Rectal smooth muscle tissue (tissue), 1 donor: ENCODE measurements around the gene FCHSD2.
"Not testable (repeated sequence)": the region's sequence is repeated elsewhere in the genome, so short reads cannot be mapped to it uniquely, and the experiment has no call there.

Experiments
- H3K27ac ChIP-seq: one replicate; pipeline ENCODE4 v1.7.0; 2013; ENCODE audit warnings: low read depth, low read length, inconsistent platforms
- H3K27me3 ChIP-seq: one replicate; pipeline ENCODE4 v1.7.0; 2013; ENCODE audit warnings: low read length; ENCODE audit not compliant: control insufficient read depth, insufficient read depth
- H3K36me3 ChIP-seq: one replicate; pipeline ENCODE4 v1.7.0; 2013; ENCODE audit warnings: low read length; ENCODE audit not compliant: control insufficient read depth, insufficient read depth
- H3K4me1 ChIP-seq: one replicate; pipeline ENCODE4 v1.7.0; 2013; ENCODE audit warnings: low read length; ENCODE audit not compliant: control insufficient read depth, insufficient read depth
- H3K4me3 ChIP-seq: one replicate; pipeline ENCODE4 v1.7.0; 2013; ENCODE audit warnings: low read length
- H3K9ac ChIP-seq: one replicate; pipeline ENCODE4 v1.7.0; 2013; ENCODE audit warnings: low read length

Gene FCHSD2

DNA sequence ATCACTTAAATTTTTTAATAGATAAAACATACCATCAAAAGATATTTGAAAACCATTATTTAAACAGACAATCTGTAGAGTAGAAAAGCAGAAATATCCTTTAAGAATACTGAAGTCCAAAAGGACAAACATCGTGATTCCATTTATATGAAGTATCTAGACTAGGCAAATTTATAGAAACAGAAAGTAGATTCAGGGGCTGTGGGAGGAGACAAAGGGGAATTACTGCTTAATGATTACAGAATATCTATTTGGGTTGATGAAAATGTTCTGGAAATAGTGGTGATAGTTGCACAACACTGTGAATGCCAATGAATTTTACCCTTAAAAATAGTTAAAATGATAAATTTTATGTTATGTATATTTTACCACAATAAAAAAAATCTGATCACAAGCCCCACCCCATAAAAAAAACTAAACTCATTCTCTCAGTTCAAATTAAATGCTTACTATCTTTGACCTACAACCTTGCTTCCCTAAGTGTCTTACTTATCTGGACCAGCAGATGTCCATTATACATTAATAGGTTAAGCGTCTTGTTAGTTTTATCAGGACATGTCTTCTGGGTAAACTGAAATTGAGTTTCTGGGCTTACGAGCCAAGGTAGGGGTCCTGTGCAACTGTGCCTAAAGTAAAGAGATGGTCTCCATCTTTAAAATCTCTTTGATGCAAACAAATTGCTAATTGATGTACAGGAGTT is 86.3 kb downstream of the FCHSD2 start:
- no peaks in the 10 kb centered on the region for H3K36me3 ChIP-seq
- peaks cover 4% of the 10 kb centered on the region for H3K4me1 ChIP-seq
- no peak overlapping the region for H3K27ac ChIP-seq
- no peak overlapping the region for H3K4me3 ChIP-seq
- no peaks in the 10 kb centered on the region for H3K27me3 ChIP-seq
- no peak overlapping the region for H3K9ac ChIP-seq

DNA sequence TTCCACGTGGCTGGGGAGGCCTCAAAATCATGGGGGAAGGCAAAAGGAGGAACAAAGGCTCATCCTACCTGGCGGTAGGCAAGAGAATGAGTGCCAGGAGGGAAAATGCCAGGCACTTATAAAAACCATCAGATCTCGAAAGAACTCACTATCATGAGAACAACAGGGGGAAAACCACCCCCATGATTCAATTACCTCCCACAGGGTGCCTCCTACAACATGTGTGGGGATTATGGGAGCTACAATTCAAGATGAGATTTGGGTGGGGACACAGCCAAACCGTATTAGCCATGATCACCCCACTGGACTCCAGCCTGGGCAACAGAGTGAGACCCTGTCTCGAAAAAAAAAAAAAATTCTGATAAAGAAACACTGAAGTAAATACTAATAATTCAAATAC is 87.1 kb downstream of the FCHSD2 start:
- peaks cover 4% of the 10 kb centered on the region for H3K4me1 ChIP-seq
- no peak overlapping the region for H3K27ac ChIP-seq
- no peak overlapping the region for H3K4me3 ChIP-seq
- no peaks in the 10 kb centered on the region for H3K36me3 ChIP-seq
- H3K9ac ChIP-seq, result no peak overlapping the region
- no peaks in the 10 kb centered on the region for H3K27me3 ChIP-seq

DNA sequence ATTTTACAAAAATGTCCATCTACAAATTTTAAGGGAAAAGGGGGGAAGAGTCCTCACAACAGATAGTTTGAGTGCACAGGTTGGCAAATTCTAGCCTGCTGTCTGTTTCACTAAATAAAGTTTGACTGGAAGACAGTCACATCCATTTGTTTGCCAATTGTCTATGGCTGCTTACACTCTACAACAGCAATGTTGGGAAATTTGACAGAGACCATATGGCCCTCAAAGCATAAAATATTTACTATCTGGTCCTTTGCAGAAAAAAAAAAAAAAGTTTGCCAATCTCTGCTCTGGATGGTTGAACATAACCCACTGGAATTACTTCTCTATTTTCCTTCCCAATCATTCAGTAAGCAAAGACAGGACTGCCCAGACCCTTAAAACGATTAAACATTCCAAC is 88.2 kb downstream of the FCHSD2 start:
- Histone ChIP-seq H3K27ac (no peak overlapping the region), H3K4me1 (peaks cover 2% of the 10 kb centered on the region)

GRCh38 chr11:73048446-73048845 is 93.7 kb downstream of the FCHSD2 start:
- H3K4me1 ChIP-seq, result no peaks in the 10 kb centered on the region
- H3K27me3 ChIP-seq, result no peaks in the 10 kb centered on the region
- no peak overlapping the region for H3K27ac ChIP-seq
- no peak overlapping the region for H3K4me3 ChIP-seq
- H3K36me3 ChIP-seq, result no peaks in the 10 kb centered on the region
- no peak overlapping the region for H3K9ac ChIP-seq

More for the DNA sequence above, 88.2 kb downstream of the FCHSD2 start:
- H3K9ac ChIP-seq, result no peak overlapping the region
- H3K27me3 ChIP-seq, result no peaks in the 10 kb centered on the region
- H3K4me3 ChIP-seq, result no peak overlapping the region
- H3K36me3 ChIP-seq, result no peaks in the 10 kb centered on the region

DNA sequence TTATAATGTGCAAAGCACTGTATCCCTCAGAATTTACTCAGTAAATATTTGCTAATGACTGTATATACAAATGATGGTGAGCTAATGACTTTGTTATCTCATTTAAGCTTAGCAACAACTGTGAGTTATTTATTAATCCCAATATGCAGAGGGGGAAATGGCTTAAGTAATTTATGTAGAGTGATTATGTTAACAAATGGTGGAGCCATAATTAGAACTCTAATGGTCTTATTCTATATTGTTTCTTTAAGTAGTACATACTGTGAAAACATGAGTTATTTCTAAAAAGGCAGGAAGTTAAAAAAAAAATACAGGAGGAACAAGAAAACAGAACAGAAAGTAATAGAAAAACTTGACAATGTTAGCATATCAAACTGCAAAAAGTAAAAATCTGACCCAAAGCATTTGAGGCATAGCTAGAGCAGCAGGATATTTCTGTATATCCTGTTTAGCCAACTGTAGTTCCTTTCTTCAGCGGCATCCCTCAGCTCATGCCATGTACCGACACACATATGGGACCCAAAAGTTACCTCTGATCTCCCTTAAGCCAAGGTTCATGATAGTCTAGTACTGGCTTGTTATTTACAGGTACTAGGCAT is 94.2 kb downstream of the FCHSD2 start:
- Histone ChIP-seq H3K9ac (no peak overlapping the region), H3K27ac (no peak overlapping the region), H3K4me1 (no peaks in the 10 kb centered on the region), H3K36me3 (no peaks in the 10 kb centered on the region), H3K27me3 (no peaks in the 10 kb centered on the region), H3K4me3 (no peak overlapping the region)

DNA sequence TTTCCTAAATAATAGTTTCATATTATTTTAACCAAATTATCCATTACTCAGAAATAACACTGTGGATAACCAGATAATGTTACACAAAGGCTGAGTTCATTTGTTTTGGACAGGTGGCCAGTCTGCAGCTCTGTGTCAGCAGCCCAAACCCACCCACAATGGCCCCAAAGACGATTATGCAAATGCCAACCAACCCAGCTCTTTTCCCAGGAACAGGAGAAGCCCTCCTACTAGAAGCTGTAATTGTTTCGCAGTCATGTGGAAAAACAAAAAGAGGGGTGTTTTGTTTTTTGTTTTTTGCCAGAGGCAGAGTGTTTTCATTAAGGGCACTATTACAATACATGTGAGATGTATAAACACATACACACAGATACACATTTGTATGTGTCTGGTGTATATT is 102.1 kb downstream of the FCHSD2 start:
- Histone ChIP-seq H3K9ac (no peak overlapping the region), H3K4me1 (no peaks in the 10 kb centered on the region), H3K27me3 (no peaks in the 10 kb centered on the region), H3K4me3 (no peak overlapping the region), H3K36me3 (no peaks in the 10 kb centered on the region), H3K27ac (no peak overlapping the region)

DNA sequence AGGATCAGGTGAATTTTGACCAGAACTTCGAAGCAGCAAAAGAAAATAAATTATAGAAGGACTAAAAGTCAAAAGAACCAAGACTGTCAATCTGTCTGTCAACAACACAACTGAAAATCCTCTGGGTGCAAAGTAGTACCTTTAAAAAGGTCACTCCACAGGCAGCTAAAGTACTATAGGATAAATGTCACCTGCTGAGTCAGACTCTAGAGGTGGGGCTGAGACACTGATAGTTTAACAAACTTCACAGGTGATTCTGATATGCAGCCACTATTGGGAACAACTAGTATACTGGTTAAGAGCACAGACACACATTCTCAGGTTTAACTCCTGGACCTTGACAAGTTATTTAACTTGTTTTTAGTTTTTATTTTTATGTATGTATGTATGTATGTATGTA is 107.3 kb downstream of the FCHSD2 start:
- Histone ChIP-seq H3K27me3 (no peaks in the 10 kb centered on the region), H3K4me1 (no peaks in the 10 kb centered on the region), H3K36me3 (no peaks in the 10 kb centered on the region), H3K27ac (no peak overlapping the region), H3K9ac (no peak overlapping the region), H3K4me3 (no peak overlapping the region)

DNA sequence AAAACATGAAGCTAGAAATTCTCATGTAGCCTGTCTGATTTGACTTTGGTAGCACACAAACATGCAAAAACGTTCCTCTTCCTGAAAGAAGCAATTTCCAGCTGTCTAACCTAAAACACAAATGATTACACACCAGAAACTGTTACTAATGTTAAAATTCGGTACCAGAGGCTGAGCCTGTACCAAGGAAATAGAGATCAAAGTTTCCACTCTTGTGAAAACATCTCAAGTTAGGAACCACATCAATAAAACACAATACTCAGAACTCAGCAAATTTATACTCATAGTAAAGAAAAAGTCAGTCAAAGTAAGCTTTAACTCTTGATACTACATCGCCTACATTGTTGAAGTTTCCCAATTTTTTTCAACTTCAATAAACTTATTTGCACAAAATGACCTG is 107.8 kb downstream of the FCHSD2 start:
- H3K36me3 ChIP-seq, result no peaks in the 10 kb centered on the region
- no peaks in the 10 kb centered on the region for H3K4me1 ChIP-seq
- H3K9ac ChIP-seq, result no peak overlapping the region
- H3K27ac ChIP-seq, result no peak overlapping the region
- no peak overlapping the region for H3K4me3 ChIP-seq
- no peaks in the 10 kb centered on the region for H3K27me3 ChIP-seq

DNA sequence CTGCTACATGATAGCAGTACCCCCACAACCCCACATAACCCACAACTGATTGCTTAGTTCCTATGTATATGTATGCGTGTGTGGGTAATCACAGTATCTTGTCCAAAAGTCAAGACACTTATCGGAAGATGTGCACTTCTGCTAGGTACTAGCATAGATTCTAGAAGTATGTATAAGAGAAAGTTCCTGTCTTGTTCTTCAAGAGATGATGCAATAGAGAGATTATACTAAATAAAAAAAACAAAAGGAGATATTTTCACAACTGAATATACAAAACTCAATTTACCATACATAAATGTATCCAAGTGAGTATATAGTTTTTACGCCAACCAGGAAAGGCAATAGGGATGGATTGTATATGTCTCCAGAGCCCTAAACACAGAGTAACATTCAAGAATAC is 112.0 kb downstream of the FCHSD2 start:
- Histone ChIP-seq H3K9ac (no peak overlapping the region), H3K36me3 (no peaks in the 10 kb centered on the region), H3K4me1 (no peaks in the 10 kb centered on the region), H3K4me3 (no peak overlapping the region), H3K27ac (no peak overlapping the region), H3K27me3 (no peaks in the 10 kb centered on the region)

DNA sequence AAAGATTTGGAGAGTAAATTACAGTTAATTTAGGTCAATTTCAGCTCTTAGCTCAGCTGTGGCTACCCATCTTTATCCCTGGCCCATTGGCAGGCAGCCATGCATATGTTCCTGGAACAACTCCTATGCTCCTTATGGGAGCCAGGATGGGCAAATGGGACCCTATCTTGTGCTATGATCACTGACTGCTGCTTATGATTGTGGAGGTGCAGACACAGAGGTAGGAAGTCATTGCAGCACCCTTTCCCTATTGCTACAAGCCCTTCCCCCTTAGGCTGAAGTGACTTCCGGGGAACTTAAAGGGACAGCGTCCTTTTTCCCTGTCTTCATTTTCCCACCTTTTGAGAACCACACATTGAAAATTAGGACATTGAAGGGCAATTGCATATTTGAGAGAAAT is 112.7 kb downstream of the FCHSD2 start:
- no peak overlapping the region for H3K27ac ChIP-seq
- no peak overlapping the region for H3K4me3 ChIP-seq
- H3K27me3 ChIP-seq, result no peaks in the 10 kb centered on the region
- no peaks in the 10 kb centered on the region for H3K4me1 ChIP-seq
- no peaks in the 10 kb centered on the region for H3K36me3 ChIP-seq
- no peak overlapping the region for H3K9ac ChIP-seq

GRCh38 chr11:73028611-73029010 is 113.5 kb downstream of the FCHSD2 start:
- Histone ChIP-seq H3K4me1 (no peaks in the 10 kb centered on the region), H3K36me3 (no peaks in the 10 kb centered on the region), H3K27me3 (no peaks in the 10 kb centered on the region), H3K4me3 (no peak overlapping the region), H3K27ac (no peak overlapping the region), H3K9ac (no peak overlapping the region)

GRCh38 chr11:73027840-73028239 is 114.3 kb downstream of the FCHSD2 start:
- H3K4me1 ChIP-seq, H3K9ac ChIP-seq, H3K36me3 ChIP-seq, H3K4me3 ChIP-seq, H3K27me3 ChIP-seq, H3K27ac ChIP-seq: not testable (repeated sequence)

DNA sequence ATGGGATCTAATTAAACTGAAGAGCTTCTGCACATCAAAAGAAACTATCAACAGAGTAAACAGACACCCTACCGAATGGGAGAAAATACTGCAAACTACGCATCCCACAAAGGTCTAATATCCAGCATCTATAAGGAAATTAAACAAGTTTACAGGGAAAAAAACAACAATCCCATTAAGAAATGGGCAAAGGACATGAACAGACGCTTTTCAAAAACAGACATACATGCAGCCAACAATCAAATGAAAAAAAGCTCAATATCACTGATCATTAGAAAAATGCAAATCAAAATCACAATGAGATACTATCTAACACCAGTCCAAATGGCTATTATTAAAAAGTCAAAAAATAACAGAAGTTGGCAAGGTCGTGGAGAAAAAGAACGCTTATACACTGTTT is 117.5 kb downstream of the FCHSD2 start:
- H3K4me3 ChIP-seq, result no peak overlapping the region
- no peaks in the 10 kb centered on the region for H3K27me3 ChIP-seq
- no peaks in the 10 kb centered on the region for H3K4me1 ChIP-seq
- no peaks in the 10 kb centered on the region for H3K36me3 ChIP-seq
- H3K9ac ChIP-seq, result no peak overlapping the region
- no peak overlapping the region for H3K27ac ChIP-seq
